Measurements from ENCODE around the gene PMM1.
"Not testable (repeated sequence)": the region's sequence is repeated elsewhere in the genome, so short reads cannot be mapped to it uniquely, and the experiment has no call there.

PMM1 gene

GRCh38 chr22:41589391-41590241, at the start of gene PMM1:
TSS of gene PMM1 (minus strand) at chr22:41589840. CDS start at chr22:41589805, 35 bp downstream.
- TF ChIP-seq CTCF (IDR thresholded peaks at IDR 0.05; ENCODE audit: low read depth, low read length, missing control alignments), result no peak
- peak; percentile 98 for DNase-seq (ENCODE audit: low read depth)
- in situ Hi-C loops (cut with HindIII; ENCODE audit: low sequenced_read_pairs), result no loop called here
- H3K4me3 ChIP-seq (ENCODE audit: low read depth, low read length), result peak within 1 kb of the TSS; percentile 88

GRCh38 chr22:41638748-41639147, 49.1 kb upstream of the PMM1 start:
- no peak for DNase-seq (ENCODE audit: low read depth)
- TF ChIP-seq CTCF (IDR thresholded peaks at IDR 0.05; ENCODE audit: low read depth, low read length, missing control alignments), result no peak
- in situ Hi-C loops (cut with HindIII; ENCODE audit: low sequenced_read_pairs), result no loop called here
- H3K4me3 ChIP-seq (ENCODE audit: low read depth, low read length), result no peak overlapping the region

DNA sequence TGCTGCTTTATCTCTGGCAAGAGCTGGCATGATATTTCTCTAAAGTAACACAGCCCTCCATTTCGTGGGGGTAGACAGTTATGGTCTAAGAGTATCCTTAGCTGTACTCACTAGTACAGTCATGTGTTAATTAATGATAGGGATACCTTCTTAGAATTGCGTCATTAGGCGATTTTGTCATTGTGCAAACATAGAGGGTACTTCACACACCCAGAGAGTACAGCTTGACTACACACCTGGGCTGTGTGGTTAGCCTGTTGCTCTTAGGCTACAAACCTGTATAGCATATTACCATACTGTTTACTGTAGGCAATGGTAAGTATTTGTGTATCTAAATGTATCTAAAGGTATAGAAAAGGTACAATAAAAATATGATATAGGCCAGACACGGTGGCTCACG, 48.5 kb upstream of the PMM1 start:
- TF ChIP-seq CTCF (IDR thresholded peaks at IDR 0.05; ENCODE audit: low read depth, low read length, missing control alignments), result no peak
- in situ Hi-C loops (cut with HindIII; ENCODE audit: low sequenced_read_pairs), result no loop called here
- no peak for DNase-seq (ENCODE audit: low read depth)
- H3K4me3 ChIP-seq (ENCODE audit: low read depth, low read length), result no peak overlapping the region

DNA sequence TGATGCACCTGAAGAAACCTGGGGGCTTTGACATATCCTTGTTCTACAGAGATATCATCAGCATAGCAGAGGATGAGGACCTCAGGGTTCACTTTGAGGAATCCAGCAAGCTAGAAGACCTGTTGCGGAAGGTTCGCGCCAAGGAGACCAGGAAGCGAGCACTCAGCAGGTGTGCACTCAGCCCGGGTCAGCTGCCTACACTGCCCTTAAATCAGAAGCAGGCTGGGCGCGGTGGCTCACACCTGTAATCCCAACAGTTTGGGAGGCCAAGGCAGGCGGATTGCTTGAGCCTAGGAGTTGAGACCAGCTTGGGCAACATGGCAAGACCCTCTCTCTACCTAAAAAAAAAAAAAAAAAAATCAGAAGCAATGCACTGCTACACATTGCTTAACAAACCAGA, 48.0 kb upstream of the PMM1 start:
- in situ Hi-C loops (cut with HindIII; ENCODE audit: low sequenced_read_pairs); H3K4me3 ChIP-seq (ENCODE audit: low read depth, low read length); DNase-seq (ENCODE audit: low read depth): not testable (repeated sequence)

DNA sequence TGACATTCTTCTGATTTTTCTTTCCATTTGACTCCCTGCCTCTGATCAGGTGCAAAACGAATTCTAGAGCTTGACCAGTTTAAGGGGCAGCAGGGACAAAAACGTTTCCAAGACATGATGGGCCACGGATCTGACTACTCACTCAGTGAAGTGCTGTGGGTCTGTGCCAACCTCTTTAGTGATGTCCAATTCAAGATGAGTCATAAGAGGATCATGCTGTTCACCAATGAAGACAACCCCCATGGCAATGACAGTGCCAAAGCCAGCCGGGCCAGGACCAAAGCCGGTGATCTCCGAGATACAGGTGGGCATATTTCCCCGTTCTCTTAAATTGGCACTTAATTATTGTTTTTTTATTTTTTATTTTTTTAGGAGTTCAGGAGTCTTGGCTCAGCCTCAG, 46.8 kb upstream of the PMM1 start:
- no peak overlapping the region for H3K4me3 ChIP-seq (ENCODE audit: low read depth, low read length)
- in situ Hi-C loops (cut with HindIII; ENCODE audit: low sequenced_read_pairs), result no loop called here
- DNase-seq (ENCODE audit: low read depth), result peak; percentile 12
- TF ChIP-seq CTCF (IDR thresholded peaks at IDR 0.05; ENCODE audit: low read depth, low read length, missing control alignments), result no peak

- H3K4me3 ChIP-seq (ENCODE audit: low read depth, low read length); DNase-seq (ENCODE audit: low read depth); in situ Hi-C loops (cut with HindIII; ENCODE audit: low sequenced_read_pairs): not testable (repeated sequence)
These were observed 45.0 kb upstream of the PMM1 start for GRCh38 chr22:41634610-41635009.

- DNase-seq (ENCODE audit: low read depth); in situ Hi-C loops (cut with HindIII; ENCODE audit: low sequenced_read_pairs); H3K4me3 ChIP-seq (ENCODE audit: low read depth, low read length): not testable (repeated sequence)
These were observed 42.0 kb upstream of the PMM1 start for GRCh38 chr22:41631615-41632014.

GRCh38 chr22:41631115-41631514, 41.5 kb upstream of the PMM1 start:
- DNase-seq (ENCODE audit: low read depth); H3K4me3 ChIP-seq (ENCODE audit: low read depth, low read length); in situ Hi-C loops (cut with HindIII; ENCODE audit: low sequenced_read_pairs): not testable (repeated sequence)

DNA sequence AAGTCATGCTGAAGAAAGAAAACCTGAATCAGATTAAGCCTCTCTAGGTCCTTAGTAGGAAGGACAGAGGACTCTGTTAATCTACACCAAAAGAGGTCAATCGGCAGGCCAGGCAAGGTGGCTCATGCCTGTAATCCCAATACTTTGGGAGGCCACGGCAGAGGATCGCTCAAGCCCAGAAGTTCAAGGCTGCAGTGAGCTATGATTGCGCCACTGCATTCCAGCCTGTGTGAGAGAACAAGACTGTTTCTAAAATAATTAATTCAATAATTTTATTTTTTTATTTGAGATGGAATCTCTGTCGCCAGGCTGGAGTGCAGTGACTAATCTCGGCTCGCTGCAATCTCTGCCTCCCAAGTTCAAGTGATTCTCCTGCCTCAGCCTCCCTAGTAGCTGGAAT, 35.9 kb upstream of the PMM1 start:
- DNase-seq (ENCODE audit: low read depth), result no peak
- in situ Hi-C loops (cut with HindIII; ENCODE audit: low sequenced_read_pairs), result no loop called here
- TF ChIP-seq CTCF (IDR thresholded peaks at IDR 0.05; ENCODE audit: low read depth, low read length, missing control alignments), result no peak
- no peak overlapping the region for H3K4me3 ChIP-seq (ENCODE audit: low read depth, low read length)
